Prostate gland (tissue), 2 donors: ENCODE results near the gene TBKBP1. TPM values are rescaled to one million over a fixed set of nuclear protein-coding genes. Genes with fewer than 3 reads are reported as not detected.

ENCODE experiments used
- DNase-seq: peaks from one replicate; pipeline ENCODE4 v3.0.0-alpha.2; 2019; ENCODE audit warnings: low spot score
- H3K27ac ChIP-seq, 2 donors: fragments of 200-600 bp; sonication (generic); 2 replicates each; pipeline ENCODE4 v1.5.1; 2017 to 2019
- H3K27me3 ChIP-seq: fragments of 200-600 bp; sonication (generic); replicated peaks from 2 replicates; pipeline ENCODE4 v1.5.1; 2019; ENCODE audit not compliant: insufficient read depth
- H3K36me3 ChIP-seq, 2 donors: fragments of 200-600 bp; sonication (generic); 1 replicate in 1 of 2; 2 replicates in 1 of 2; pipeline versions ENCODE4 v1.5.1 to v1.8.1; 2017 to 2019
- H3K4me1 ChIP-seq: fragments of 200-600 bp; sonication (generic); replicated peaks from 2 replicates; pipeline ENCODE4 v1.5.1; 2019
- H3K4me3 ChIP-seq, 2 donors: fragments of 200-600 bp; sonication (generic); 2 replicates each; pipeline ENCODE4 v1.5.1; 2017 to 2019
- H3K9me3 ChIP-seq: fragments of 200-600 bp; sonication (generic); 2 replicates; pipeline ENCODE4 v1.5.1; 2017
- CTCF ChIP-seq, 4 experiments: fragments of 200-600 bp in 2 of 4; fragments of 450-650 bp in 2 of 4; sonication (generic) in 2 of 4; IDR thresholded peaks; 1 replicate in 3 of 4; 2 replicates in 1 of 4; pipeline ENCODE4 v1.5.1; 2016 to 2019; ENCODE audit warnings: antibody characterized with exemption in 4 of 4, mild to moderate bottlenecking in 2 of 4, moderate library complexity in 2 of 4
- POLR2A ChIP-seq: fragments of 450-650 bp; IDR thresholded peaks from one replicate; pipeline ENCODE4 v1.6.1; 2016; ENCODE audit warnings: antibody characterized with exemption, mild to moderate bottlenecking
- POLR2AphosphoS5 ChIP-seq: sonication (generic); formaldehyde crosslinking; IDR thresholded peaks from one replicate; pipeline ENCODE4 v1.6.1; 2017; ENCODE audit warnings: antibody characterized with exemption
- WGBS: methylation state at CpG from one replicate; pipeline ENCODE4 v1.1.5; 2018; 5-methylcytosine and 5-hydroxymethylcytosine counted together
- intact Hi-C: fragments of 100-400 bp; cut with DNase I; formaldehyde crosslinking; loops from one replicate; pipeline ENCODE4 v1.14.2; 2022
- total RNA-seq, 2 donors: library from RNA; depleted of rRNA; stranded (reverse); fragments of >200 nt; gene quantifications; one replicate each; pipeline ENCODE4 v1.1.0, GENCODE V29; 2016

The TBKBP1 gene
- total RNA-seq, 2 donors from 2014 or later: 9.5 to 15.3 TPM

- no peaks in the 10 kb centered on the region for H3K27me3 ChIP-seq
- TF ChIP-seq POLR2A (no peak), CTCF (IDR thresholded peaks at IDR 0.05) (no peak)
- H3K9me3 ChIP-seq: no peaks in the 10 kb centered on the region
- no peaks in the 10 kb centered on the region for H3K36me3 ChIP-seq
- no peak for DNase-seq
- H3K4me3 ChIP-seq: no peak overlapping the region
- intact Hi-C loops: no loop called here
- H3K27ac ChIP-seq: no peak overlapping the region
- 81% methylated on average over 12 of the region's 12 CpGs for WGBS
- no peaks in the 10 kb centered on the region for H3K4me1 ChIP-seq
These were observed 8.5 kb downstream of the TBKBP1 start for GRCh38 chr17:47702391-47702995.

GRCh38 chr17:47703191-47703591 lies 9.2 kb downstream of the TBKBP1 start:
- no peaks in the 10 kb centered on the region for H3K4me1 ChIP-seq
- no peaks in the 10 kb centered on the region for H3K27me3 ChIP-seq
- TF ChIP-seq POLR2A (no peak), CTCF (IDR thresholded peaks at IDR 0.05) (no peak), POLR2AphosphoS5 (no peak)
- no peak for DNase-seq
- no peaks in the 10 kb centered on the region for H3K9me3 ChIP-seq
- 68% methylated on average over 15 of the region's 15 CpGs for WGBS
- H3K27ac ChIP-seq: no peak overlapping the region
- no peaks in the 10 kb centered on the region for H3K36me3 ChIP-seq
- intact Hi-C loops: no loop called here
- no peak overlapping the region for H3K4me3 ChIP-seq

- H3K4me1 ChIP-seq: no peaks in the 10 kb centered on the region
- H3K27me3 ChIP-seq: no peaks in the 10 kb centered on the region
- no peaks in the 10 kb centered on the region for H3K9me3 ChIP-seq
- intact Hi-C loops: no loop called here
- no peaks in the 10 kb centered on the region for H3K36me3 ChIP-seq
- TF ChIP-seq POLR2A (no peak), CTCF (IDR thresholded peaks at IDR 0.05) (no peak), POLR2AphosphoS5 (no peak)
- DNase-seq: no peak
- no peak overlapping the region for H3K27ac ChIP-seq
- 84% methylated on average over 5 of the region's 5 CpGs for WGBS
- H3K4me3 ChIP-seq: no peak overlapping the region
These were observed 9.7 kb downstream of the TBKBP1 start for GRCh38 chr17:47703671-47704070.

GRCh38 chr17:47704116-47704515 lies 10.2 kb downstream of the TBKBP1 start:
- Histone ChIP-seq H3K4me3 (no peak overlapping the region), H3K4me1 (no peaks in the 10 kb centered on the region), H3K9me3 (no peaks in the 10 kb centered on the region), H3K27ac (no peak overlapping the region), H3K27me3 (no peaks in the 10 kb centered on the region), H3K36me3 (no peaks in the 10 kb centered on the region)
- 72% methylated on average over 14 of the region's 14 CpGs for WGBS
- intact Hi-C loops: no loop called here
- DNase-seq: no peak
- TF ChIP-seq CTCF (IDR thresholded peaks at IDR 0.05) (no peak), POLR2A (no peak), POLR2AphosphoS5 (no peak)

GRCh38 chr17:47704736-47705135 lies 10.8 kb downstream of the TBKBP1 start:
- H3K4me1 ChIP-seq: no peaks in the 10 kb centered on the region
- intact Hi-C loops: no loop called here
- TF ChIP-seq POLR2A (no peak), POLR2AphosphoS5 (no peak)
- 68% methylated on average over 6 of the region's 6 CpGs for WGBS
- no peak overlapping the region for H3K27ac ChIP-seq
- H3K36me3 ChIP-seq: no peaks in the 10 kb centered on the region
- no peaks in the 10 kb centered on the region for H3K27me3 ChIP-seq
- no peak for DNase-seq
- no peaks in the 10 kb centered on the region for H3K9me3 ChIP-seq
- H3K4me3 ChIP-seq: no peak overlapping the region
